HG03558 (cell line): Measurements from ENCODE around the gene PLAC1.

ENCODE experiments used
- ATAC-seq: cut with Tn5 transposase; IDR thresholded peaks from one replicate; pipeline ENCODE4 v1.9.1; 2021; ENCODE audit warnings: moderate number of reproducible peaks; ENCODE audit not compliant: unreplicated experiment; ENCODE audit errors: extremely low read depth

Gene PLAC1

GRCh38 chrX:134658002-134658759 lies at the start of gene PLAC1:
TSS of gene PLAC1 (minus strand) at chrX:134658471. CDS start at chrX:134566682, 91,789 bp downstream.
- no peak for ATAC-seq

- no peak for ATAC-seq
These were observed 47.9 kb upstream of the PLAC1 start for GRCh38 chrX:134706138-134706537.

GRCh38 chrX:134695999-134696398 lies 37.7 kb upstream of the PLAC1 start:
- no peak for ATAC-seq

- no peak for ATAC-seq
These were observed 36.4 kb upstream of the PLAC1 start for GRCh38 chrX:134694333-134695322.

GRCh38 chrX:134693644-134694043 lies 35.4 kb upstream of the PLAC1 start:
- ATAC-seq = no peak

- no peak for ATAC-seq
These were observed 34.7 kb upstream of the PLAC1 start for GRCh38 chrX:134692990-134693389.

- no peak for ATAC-seq
These were observed 34.0 kb upstream of the PLAC1 start for GRCh38 chrX:134692233-134692632.

- no peak for ATAC-seq
These were observed 33.2 kb upstream of the PLAC1 start for GRCh38 chrX:134691453-134691852.

- ATAC-seq = no peak
These were observed 30.6 kb upstream of the PLAC1 start for GRCh38 chrX:134688839-134689238.

GRCh38 chrX:134688031-134688823 lies 30.0 kb upstream of the PLAC1 start:
- ATAC-seq = no peak

- ATAC-seq = no peak
These were observed 27.4 kb upstream of the PLAC1 start for GRCh38 chrX:134685668-134686067.

GRCh38 chrX:134684956-134685355 lies 26.7 kb upstream of the PLAC1 start:
- ATAC-seq = no peak

GRCh38 chrX:134683351-134684005 lies 25.2 kb upstream of the PLAC1 start:
- ATAC-seq = no peak

GRCh38 chrX:134682081-134682480 lies 23.8 kb upstream of the PLAC1 start:
- ATAC-seq = no peak

GRCh38 chrX:134679644-134680043 lies 21.4 kb upstream of the PLAC1 start:
- no peak for ATAC-seq

GRCh38 chrX:134679221-134679620 lies 20.9 kb upstream of the PLAC1 start:
- ATAC-seq = no peak

GRCh38 chrX:134677332-134677731 lies 19.1 kb upstream of the PLAC1 start:
- no peak for ATAC-seq

GRCh38 chrX:134676436-134676835 lies 18.2 kb upstream of the PLAC1 start:
- no peak for ATAC-seq

GRCh38 chrX:134673123-134673522 lies 14.9 kb upstream of the PLAC1 start:
- ATAC-seq = no peak

- no peak for ATAC-seq
These were observed 13.8 kb upstream of the PLAC1 start for GRCh38 chrX:134672101-134672500.
